ENCODE data around the gene HMX2. TPM values are rescaled to one million over a fixed set of nuclear protein-coding genes. Genes with fewer than 3 reads are reported as not detected.

HMX2 gene
- total RNA-seq, 1 donor from 2014 or later, result not detected

GRCh38 chr10:123139521-123140163, 8.3 kb upstream of the HMX2 start:
- no peak for DNase-seq

DNA sequence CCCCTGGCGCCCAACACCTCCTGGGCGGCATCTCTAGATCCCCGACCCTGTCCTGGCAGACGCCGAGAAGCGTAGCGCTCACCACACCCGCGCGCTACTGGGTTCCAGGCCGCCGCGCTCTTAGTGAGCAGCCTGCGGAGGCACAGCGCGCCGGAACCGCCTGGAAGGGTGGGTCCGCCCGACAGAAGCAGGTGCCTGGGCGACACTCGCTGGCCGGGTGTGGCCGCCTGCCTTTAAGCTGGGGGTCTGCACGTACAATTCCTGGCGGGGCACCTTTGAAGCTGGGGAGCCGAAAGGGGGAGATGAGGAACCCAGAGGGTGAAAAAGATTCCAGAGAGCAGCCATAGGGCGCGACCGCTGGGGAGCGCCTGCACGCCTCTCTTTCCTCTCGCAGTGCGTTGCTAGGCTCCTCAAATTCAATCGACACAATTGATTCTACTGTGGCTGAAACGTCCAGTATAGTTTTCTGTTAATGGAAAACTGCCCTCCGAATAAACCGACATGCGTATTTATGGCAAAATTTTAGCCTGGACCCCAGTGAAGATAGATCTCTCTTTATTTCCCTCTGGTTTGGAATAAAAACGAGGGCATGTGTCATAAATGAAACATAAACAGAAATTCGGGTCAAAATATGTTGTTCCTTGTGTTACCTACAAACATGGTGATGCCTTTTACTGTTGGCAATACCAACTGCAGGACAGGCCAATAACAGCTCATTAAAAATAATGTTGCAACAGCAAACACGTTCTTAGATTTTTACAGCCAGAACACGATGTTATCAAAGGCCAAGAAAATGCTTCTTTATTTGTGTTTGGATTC, 7.6 kb upstream of the HMX2 start:
- no peak for DNase-seq

- DNase-seq, result no peak
Measured at GRCh38 chr10:123140983-123141390, 6.9 kb upstream of the HMX2 start.

- DNase-seq, result no peak
Measured at GRCh38 chr10:123141791-123142700, 5.9 kb upstream of the HMX2 start.

GRCh38 chr10:123142701-123143161, 5.2 kb upstream of the HMX2 start:
- no peak for DNase-seq

GRCh38 chr10:123143162-123143824, 4.6 kb upstream of the HMX2 start:
- no peak for DNase-seq

DNA sequence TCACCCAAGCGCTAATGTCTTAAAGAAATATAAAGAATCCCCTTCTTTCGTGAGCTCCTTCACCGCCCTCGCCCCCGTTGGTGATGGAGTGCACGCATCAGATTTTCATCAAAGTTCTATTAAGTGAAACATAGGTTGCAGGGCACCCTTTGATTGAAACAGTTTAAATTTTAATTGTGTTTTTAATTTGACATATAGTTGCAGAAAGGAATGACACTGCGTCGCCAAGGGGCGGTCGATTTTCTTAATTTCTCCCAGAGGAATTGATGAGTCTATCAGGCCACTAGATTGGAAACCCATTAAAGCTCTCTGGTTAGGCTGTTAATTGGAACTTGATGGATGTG, 4.1 kb upstream of the HMX2 start:
- no peak for DNase-seq

DNA sequence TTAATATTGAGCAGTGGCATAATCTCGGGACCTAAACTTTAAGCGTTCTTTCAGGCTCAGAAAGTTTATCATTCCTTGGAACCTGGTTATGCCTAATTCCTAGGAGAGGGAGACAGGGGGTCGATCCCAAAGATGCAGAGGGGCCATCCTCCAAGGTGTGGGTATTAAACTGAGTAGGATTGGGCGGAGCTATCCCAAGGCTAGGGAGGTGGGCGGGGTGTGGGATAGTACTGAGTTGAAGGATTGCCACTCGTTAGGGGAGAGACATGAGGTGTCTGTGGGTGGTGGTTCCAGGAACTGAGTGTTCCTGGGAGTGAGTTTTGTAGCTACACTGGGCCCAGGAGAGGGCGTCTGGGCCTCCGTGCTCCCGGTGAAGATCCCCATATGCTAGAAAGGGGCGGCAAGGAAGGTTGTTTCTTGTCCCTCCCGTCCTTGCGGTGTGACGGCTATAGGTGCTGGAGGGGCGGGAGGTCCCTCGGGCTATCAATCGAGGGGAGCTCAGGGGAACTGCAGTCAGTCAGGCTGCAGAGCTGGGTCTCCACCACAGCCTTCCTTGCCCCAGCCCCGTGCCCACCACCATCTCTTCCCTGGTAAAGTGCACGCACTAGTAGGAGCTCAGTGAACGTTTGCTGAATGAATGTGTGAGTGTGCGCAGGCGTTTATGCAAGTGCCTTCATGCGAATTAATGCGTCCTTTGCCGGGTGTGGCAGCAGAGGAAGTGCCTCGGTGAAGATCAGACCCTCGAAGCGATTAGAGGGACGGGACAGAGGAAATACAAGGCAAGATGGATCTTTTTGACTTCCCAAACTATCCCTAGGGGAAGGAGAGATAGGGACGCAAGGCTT, 3.0 kb upstream of the HMX2 start:
- no peak for DNase-seq

- DNase-seq, result no peak
Measured at GRCh38 chr10:123145542-123146012, 2.4 kb upstream of the HMX2 start.

GRCh38 chr10:123146013-123146893, 1.7 kb upstream of the HMX2 start:
- DNase-seq, result no peak

DNA sequence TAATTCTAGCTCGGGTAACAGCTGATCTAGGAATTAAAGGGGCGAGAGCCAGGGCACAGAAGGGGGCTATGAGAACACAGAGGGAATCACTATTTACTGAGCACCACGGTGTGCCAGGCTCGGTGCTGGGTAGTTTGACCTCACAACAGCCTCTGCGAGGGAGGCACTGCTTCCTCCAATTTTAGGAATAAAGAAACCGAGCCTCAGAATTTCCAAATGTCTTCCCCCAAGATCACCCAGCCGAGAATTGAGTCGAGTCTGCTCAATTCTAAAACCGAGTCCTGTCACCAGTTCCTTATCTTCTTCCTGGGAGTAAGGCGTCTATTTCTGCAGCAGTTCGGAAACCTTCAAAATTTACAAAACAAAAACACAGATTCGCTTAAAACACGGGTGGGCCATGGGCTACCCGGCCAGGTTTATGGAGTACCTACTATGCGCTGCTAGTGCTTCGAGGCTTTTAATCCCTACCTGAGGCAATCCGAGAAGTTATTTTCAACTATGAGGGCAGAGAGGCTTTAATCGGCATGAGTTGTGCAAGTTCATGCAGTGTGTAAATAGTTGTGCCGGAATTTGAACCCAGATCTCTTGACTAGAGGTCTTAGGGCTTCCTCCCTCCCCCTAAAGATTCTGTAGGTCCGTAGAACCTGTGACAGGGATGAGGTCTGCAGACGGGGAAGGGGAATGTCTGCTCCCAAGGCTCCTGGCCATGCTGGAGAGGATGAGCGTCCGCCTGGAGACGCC, 872 bp upstream of the HMX2 start:
- no peak for DNase-seq

GRCh38 chr10:123148414-123149161, 652 bp downstream of the HMX2 start:
- no peak for DNase-seq

GRCh38 chr10:123149162-123149567, 1.2 kb downstream of the HMX2 start:
- no peak for DNase-seq

GRCh38 chr10:123149568-123150270, 1.8 kb downstream of the HMX2 start:
- DNase-seq, result no peak

DNA sequence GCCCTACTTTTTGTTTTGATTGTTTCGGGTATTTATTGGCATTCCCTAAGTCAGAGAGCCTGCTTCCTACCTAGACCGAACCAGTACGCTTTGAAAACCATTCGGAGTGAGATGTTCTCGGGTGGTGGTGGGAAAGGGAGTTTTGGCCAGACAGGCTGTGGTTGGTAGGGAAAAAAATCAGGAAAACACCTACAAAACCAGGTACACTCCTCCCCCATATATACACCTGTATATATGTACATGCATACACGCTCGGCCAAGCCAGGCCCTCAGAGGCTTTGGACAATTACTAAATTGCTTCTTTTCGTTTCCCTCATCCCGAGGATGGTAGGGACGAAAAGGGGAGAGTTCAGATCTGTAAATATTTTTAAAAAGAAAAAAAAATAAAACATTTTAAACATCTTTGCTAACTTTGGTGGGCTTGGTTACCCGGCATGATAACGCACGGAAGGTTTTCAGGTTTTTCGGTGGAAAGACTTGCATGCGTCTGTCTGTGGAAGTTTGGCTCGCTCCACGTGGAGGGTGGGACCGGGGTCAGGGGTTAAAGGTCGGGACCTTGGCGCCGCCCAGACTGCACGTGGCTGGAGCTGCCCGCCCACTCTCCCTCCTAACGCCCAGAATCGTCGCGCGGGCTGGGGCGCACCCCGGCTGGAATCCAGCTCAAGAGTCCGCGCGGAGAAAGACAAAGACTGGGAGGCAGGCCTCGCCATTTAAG, 2.5 kb downstream of the HMX2 start:
- no peak for DNase-seq

- no peak for DNase-seq
Measured at GRCh38 chr10:123150986-123151736, 3.2 kb downstream of the HMX2 start.

All from tongue (tissue), 2 donors.